ENCODE results near the gene NR1I3.

The NR1I3 gene

DNA sequence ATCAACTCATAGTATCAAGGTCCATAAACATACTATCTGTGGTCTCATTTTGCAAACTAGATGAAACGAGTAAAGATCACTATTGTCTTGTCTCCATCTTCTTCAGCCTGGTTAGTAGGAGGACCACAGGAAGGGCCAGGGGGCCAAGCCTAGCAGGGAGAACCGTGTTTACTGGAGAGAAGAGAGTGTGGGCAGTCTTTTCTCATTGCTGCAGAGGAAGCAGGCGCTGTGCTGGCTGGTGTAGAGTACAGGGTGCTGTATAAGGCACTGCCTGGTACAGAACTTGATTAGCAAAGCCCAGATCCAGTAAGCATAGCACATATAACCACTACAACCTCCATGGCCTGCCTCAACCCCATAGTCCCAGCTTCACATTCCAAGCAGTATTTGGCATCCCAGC is 50.7 kb downstream of the NR1I3 start:
- Histone ChIP-seq H3K9me3 (ENCODE audit: control insufficient read depth, low read length) (no peaks in the 10 kb centered on the region), H3K4me1 (ENCODE audit: control insufficient read depth, insufficient read depth, low read length, poor library complexity, severe bottlenecking) (peaks cover 63% of the 10 kb centered on the region), H3K36me3 (ENCODE audit: control insufficient read depth, insufficient read depth, low read length) (no peaks in the 10 kb centered on the region), H3K4me3 (ENCODE audit: insufficient read depth, low read depth, low read length, poor library complexity, severe bottlenecking) (no peak overlapping the region), H3K27ac (ENCODE audit: insufficient read depth, low read length, poor library complexity, severe bottlenecking) (peak overlapping the region; percentile 50), H3K27me3 (replicated peaks; ENCODE audit: control insufficient read depth, insufficient read depth, low read length, poor library complexity, severe bottlenecking) (no peaks in the 10 kb centered on the region)
- DNase-seq, result no peak

GRCh38 chr1:161185732-161186311 is 52.2 kb downstream of the NR1I3 start:
- H3K27ac ChIP-seq (ENCODE audit: insufficient read depth, low read length, poor library complexity, severe bottlenecking), result peak overlapping the region; percentile 50
- peaks cover 77% of the 10 kb centered on the region for H3K4me1 ChIP-seq (ENCODE audit: control insufficient read depth, insufficient read depth, low read length, poor library complexity, severe bottlenecking)
- DNase-seq, result no peak

GRCh38 chr1:161185282-161185682 is 52.7 kb downstream of the NR1I3 start:
- no peaks in the 10 kb centered on the region for H3K36me3 ChIP-seq (ENCODE audit: control insufficient read depth, insufficient read depth, low read length)
- H3K27ac ChIP-seq (ENCODE audit: insufficient read depth, low read length, poor library complexity, severe bottlenecking), result peak overlapping the region; percentile 50
- no peaks in the 10 kb centered on the region for H3K9me3 ChIP-seq (ENCODE audit: control insufficient read depth, low read length)
- peaks cover 79% of the 10 kb centered on the region for H3K4me1 ChIP-seq (ENCODE audit: control insufficient read depth, insufficient read depth, low read length, poor library complexity, severe bottlenecking)
- peak; percentile 64 to 70 (median 70) for DNase-seq
- no peak overlapping the region for H3K4me3 ChIP-seq (ENCODE audit: insufficient read depth, low read depth, low read length, poor library complexity, severe bottlenecking)
- H3K27me3 ChIP-seq (replicated peaks; ENCODE audit: control insufficient read depth, insufficient read depth, low read length, poor library complexity, severe bottlenecking), result no peaks in the 10 kb centered on the region

More at GRCh38 chr1:161185732-161186311, 52.2 kb downstream of the NR1I3 start:
- Histone ChIP-seq H3K4me3 (ENCODE audit: insufficient read depth, low read depth, low read length, poor library complexity, severe bottlenecking) (no peak overlapping the region), H3K27me3 (replicated peaks; ENCODE audit: control insufficient read depth, insufficient read depth, low read length, poor library complexity, severe bottlenecking) (no peaks in the 10 kb centered on the region), H3K36me3 (ENCODE audit: control insufficient read depth, insufficient read depth, low read length) (no peaks in the 10 kb centered on the region), H3K9me3 (ENCODE audit: control insufficient read depth, low read length) (no peaks in the 10 kb centered on the region)

- Histone ChIP-seq H3K27ac (ENCODE audit: insufficient read depth, low read length, poor library complexity, severe bottlenecking) (peak overlapping the region; percentile 70), H3K36me3 (ENCODE audit: control insufficient read depth, insufficient read depth, low read length) (no peaks in the 10 kb centered on the region), H3K4me1 (ENCODE audit: control insufficient read depth, insufficient read depth, low read length, poor library complexity, severe bottlenecking) (peaks cover 66% of the 10 kb centered on the region), H3K9me3 (ENCODE audit: control insufficient read depth, low read length) (no peaks in the 10 kb centered on the region), H3K4me3 (ENCODE audit: insufficient read depth, low read depth, low read length, poor library complexity, severe bottlenecking) (no peak overlapping the region), H3K27me3 (replicated peaks; ENCODE audit: control insufficient read depth, insufficient read depth, low read length, poor library complexity, severe bottlenecking) (no peaks in the 10 kb centered on the region)
- peak in 1 of 3 donors; percentile 37 for DNase-seq
Observed at GRCh38 chr1:161182214-161182613, 55.8 kb downstream of the NR1I3 start.

- no peak for DNase-seq
- Histone ChIP-seq H3K4me3 (ENCODE audit: insufficient read depth, low read depth, low read length, poor library complexity, severe bottlenecking) (no peak overlapping the region), H3K36me3 (ENCODE audit: control insufficient read depth, insufficient read depth, low read length) (peaks cover 2% of the 10 kb centered on the region), H3K4me1 (ENCODE audit: control insufficient read depth, insufficient read depth, low read length, poor library complexity, severe bottlenecking) (peaks cover 61% of the 10 kb centered on the region), H3K27ac (ENCODE audit: insufficient read depth, low read length, poor library complexity, severe bottlenecking) (no peak overlapping the region), H3K9me3 (ENCODE audit: control insufficient read depth, low read length) (no peaks in the 10 kb centered on the region), H3K27me3 (replicated peaks; ENCODE audit: control insufficient read depth, insufficient read depth, low read length, poor library complexity, severe bottlenecking) (no peaks in the 10 kb centered on the region)
Observed at GRCh38 chr1:161180639-161181038, 57.4 kb downstream of the NR1I3 start.

DNA sequence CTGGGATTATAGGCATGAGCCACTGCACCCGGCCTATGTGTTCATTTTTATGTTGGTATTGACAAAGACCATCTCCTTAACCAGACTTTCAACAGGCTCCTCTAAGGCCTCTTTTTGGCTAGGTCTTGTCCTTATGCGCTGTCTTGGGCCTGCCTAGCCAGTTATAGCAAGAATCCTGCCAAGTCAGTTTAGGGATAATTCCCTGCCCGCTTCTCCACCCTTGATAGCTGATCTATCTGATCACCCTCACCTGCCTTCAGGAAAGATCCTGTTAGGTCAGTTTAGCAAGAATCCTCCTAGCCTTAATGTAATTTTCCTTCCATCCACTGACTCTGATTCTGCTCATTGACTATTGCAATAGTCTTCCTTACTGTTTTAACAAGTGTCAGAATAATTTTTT is 58.3 kb downstream of the NR1I3 start:
- Histone ChIP-seq H3K9me3 (ENCODE audit: control insufficient read depth, low read length) (no peaks in the 10 kb centered on the region), H3K4me3 (ENCODE audit: insufficient read depth, low read depth, low read length, poor library complexity, severe bottlenecking) (no peak overlapping the region), H3K27ac (ENCODE audit: insufficient read depth, low read length, poor library complexity, severe bottlenecking) (no peak overlapping the region), H3K27me3 (replicated peaks; ENCODE audit: control insufficient read depth, insufficient read depth, low read length, poor library complexity, severe bottlenecking) (no peaks in the 10 kb centered on the region), H3K36me3 (ENCODE audit: control insufficient read depth, insufficient read depth, low read length) (peaks cover 7% of the 10 kb centered on the region), H3K4me1 (ENCODE audit: control insufficient read depth, insufficient read depth, low read length, poor library complexity, severe bottlenecking) (peaks cover 58% of the 10 kb centered on the region)
- DNase-seq, result no peak
